ENCODE results near the gene ZBTB46. TPM values are rescaled to one million over a fixed set of nuclear protein-coding genes. Genes with fewer than 3 reads are reported as not detected.

Gene ZBTB46
- total and polyA plus RNA-seq, 4 donors, result 0.79 to 12.1 (median 4.7) TPM

GRCh38 chr20:63809856-63810255 is 21.2 kb downstream of the ZBTB46 start:
- Histone ChIP-seq H3K9ac (ENCODE audit: low read depth in 1 of 2, low read length in 2 of 2) (no peak overlapping the region), H3K27ac (ENCODE audit: low read depth in 1 of 2, low read length in 2 of 2) (no peak overlapping the region), H3K36me3 (ENCODE audit: control insufficient read depth in 4 of 4, insufficient read depth in 3 of 4, low read depth in 1 of 4, low read length in 3 of 4) (no peaks in the 10 kb centered on the region), H3K9me3 (ENCODE audit: control insufficient read depth in 4 of 4, low read length in 3 of 4) (no peaks in the 10 kb centered on the region), H3K4me3 (ENCODE audit: low read depth in 1 of 3, low read length in 3 of 3) (no peak overlapping the region), H3K4me1 (ENCODE audit: control insufficient read depth in 4 of 4, insufficient read depth in 4 of 4, low read length in 3 of 4) (no peaks in the 10 kb centered on the region), H3K27me3 (ENCODE audit: control insufficient read depth in 4 of 4, insufficient read depth in 4 of 4, low read length in 3 of 4) (no peaks in the 10 kb centered on the region)
- DNase-seq (ENCODE audit: low spot score), result no peak
- TF ChIP-seq SP1 (IDR thresholded peaks at IDR 0.05) (no peak), YY1 (IDR thresholded peaks at IDR 0.05) (no peak), JUND (IDR thresholded peaks at IDR 0.05) (no peak), HNF4A (conservative IDR thresholded peaks at IDR 0.05) (no peak), FOXA2 (IDR thresholded peaks at IDR 0.05) (no peak), GABPA (IDR thresholded peaks at IDR 0.05 in 1 of 2, conservative IDR thresholded peaks at IDR 0.05 in 1 of 2) (no peak)
- TF ChIP-seq, protein P1, sequence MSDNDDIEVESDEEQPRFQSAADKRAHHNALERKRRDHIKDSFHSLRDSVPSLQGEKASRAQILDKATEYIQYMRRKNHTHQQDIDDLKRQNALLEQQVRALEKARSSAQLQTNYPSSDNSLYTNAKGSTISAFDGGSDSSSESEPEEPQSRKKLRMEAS (IDR thresholded peaks at IDR 0.05), result no peak
- TF ChIP-seq, protein P2, sequence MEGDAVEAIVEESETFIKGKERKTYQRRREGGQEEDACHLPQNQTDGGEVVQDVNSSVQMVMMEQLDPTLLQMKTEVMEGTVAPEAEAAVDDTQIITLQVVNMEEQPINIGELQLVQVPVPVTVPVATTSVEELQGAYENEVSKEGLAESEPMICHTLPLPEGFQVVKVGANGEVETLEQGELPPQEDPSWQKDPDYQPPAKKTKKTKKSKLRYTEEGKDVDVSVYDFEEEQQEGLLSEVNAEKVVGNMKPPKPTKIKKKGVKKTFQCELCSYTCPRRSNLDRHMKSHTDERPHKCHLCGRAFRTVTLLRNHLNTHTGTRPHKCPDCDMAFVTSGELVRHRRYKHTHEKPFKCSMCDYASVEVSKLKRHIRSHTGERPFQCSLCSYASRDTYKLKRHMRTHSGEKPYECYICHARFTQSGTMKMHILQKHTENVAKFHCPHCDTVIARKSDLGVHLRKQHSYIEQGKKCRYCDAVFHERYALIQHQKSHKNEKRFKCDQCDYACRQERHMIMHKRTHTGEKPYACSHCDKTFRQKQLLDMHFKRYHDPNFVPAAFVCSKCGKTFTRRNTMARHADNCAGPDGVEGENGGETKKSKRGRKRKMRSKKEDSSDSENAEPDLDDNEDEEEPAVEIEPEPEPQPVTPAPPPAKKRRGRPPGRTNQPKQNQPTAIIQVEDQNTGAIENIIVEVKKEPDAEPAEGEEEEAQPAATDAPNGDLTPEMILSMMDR (IDR thresholded peaks at IDR 0.05; ENCODE audit: low read depth, low read length, missing input control), result no peak
- TF ChIP-seq, protein P3, sequence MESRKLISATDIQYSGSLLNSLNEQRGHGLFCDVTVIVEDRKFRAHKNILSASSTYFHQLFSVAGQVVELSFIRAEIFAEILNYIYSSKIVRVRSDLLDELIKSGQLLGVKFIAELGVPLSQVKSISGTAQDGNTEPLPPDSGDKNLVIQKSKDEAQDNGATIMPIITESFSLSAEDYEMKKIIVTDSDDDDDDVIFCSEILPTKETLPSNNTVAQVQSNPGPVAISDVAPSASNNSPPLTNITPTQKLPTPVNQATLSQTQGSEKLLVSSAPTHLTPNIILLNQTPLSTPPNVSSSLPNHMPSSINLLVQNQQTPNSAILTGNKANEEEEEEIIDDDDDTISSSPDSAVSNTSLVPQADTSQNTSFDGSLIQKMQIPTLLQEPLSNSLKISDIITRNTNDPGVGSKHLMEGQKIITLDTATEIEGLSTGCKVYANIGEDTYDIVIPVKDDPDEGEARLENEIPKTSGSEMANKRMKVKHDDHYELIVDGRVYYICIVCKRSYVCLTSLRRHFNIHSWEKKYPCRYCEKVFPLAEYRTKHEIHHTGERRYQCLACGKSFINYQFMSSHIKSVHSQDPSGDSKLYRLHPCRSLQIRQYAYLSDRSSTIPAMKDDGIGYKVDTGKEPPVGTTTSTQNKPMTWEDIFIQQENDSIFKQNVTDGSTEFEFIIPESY (IDR thresholded peaks at IDR 0.05), result no peak
- 87% methylated on average over 9 of the region's 9 CpGs for WGBS

DNA sequence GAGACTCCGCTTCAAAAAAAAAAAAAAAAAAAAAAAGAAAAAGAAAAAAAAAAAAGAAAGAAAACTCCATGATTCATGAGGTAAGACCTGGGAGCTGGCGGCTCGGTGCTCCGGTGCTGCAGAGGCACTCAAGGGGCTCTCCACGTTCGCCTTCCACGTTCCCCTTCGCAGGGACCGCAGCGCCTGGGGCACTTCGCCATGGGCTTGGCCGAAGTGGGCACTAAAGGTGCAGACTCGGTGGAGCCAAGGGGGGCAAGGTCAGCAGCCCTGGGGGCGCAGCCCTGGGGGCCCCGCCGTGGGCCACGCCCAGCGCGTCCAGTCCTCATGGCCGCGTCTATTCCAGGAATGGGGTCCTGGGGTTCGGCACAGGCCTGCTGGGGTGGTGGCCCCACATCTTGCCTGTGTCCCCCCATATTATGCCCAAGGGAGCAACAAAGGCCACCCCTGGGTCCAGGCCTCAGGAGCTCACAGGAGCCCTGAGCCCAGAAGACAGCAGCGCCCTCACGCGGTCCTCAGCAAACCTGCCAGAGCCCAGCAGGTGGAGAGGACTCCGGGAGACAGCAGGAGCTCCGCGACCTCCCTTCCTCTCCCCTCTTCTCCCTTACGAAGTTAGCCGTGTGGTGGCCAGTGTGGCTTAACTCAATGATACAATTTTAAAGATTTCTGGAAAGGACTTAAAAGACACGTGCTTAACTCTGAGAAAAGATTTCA is 21.9 kb downstream of the ZBTB46 start:
- Histone ChIP-seq H3K9me3 (ENCODE audit: control insufficient read depth in 4 of 4, low read length in 3 of 4) (no peaks in the 10 kb centered on the region), H3K4me3 (ENCODE audit: low read depth in 1 of 3, low read length in 3 of 3) (no peak overlapping the region), H3K27ac (ENCODE audit: low read depth in 1 of 2, low read length in 2 of 2) (no peak overlapping the region), H3K4me1 (ENCODE audit: control insufficient read depth in 4 of 4, insufficient read depth in 4 of 4, low read length in 3 of 4) (no peaks in the 10 kb centered on the region), H3K27me3 (ENCODE audit: control insufficient read depth in 4 of 4, insufficient read depth in 4 of 4, low read length in 3 of 4) (no peaks in the 10 kb centered on the region), H3K36me3 (ENCODE audit: control insufficient read depth in 4 of 4, insufficient read depth in 3 of 4, low read depth in 1 of 4, low read length in 3 of 4) (no peaks in the 10 kb centered on the region), H3K9ac (ENCODE audit: low read depth in 1 of 2, low read length in 2 of 2) (no peak overlapping the region)
- 95% methylated on average over 31 of the region's 31 CpGs for WGBS
- no peak for DNase-seq (ENCODE audit: low spot score)
- no peak for TF ChIP-seq RXRA (IDR thresholded peaks at IDR 0.05)

GRCh38 chr20:63808145-63808724 is 22.8 kb downstream of the ZBTB46 start:
- TF ChIP-seq HNF4A (conservative IDR thresholded peaks at IDR 0.05), result no peak
- TF ChIP-seq, protein P4, sequence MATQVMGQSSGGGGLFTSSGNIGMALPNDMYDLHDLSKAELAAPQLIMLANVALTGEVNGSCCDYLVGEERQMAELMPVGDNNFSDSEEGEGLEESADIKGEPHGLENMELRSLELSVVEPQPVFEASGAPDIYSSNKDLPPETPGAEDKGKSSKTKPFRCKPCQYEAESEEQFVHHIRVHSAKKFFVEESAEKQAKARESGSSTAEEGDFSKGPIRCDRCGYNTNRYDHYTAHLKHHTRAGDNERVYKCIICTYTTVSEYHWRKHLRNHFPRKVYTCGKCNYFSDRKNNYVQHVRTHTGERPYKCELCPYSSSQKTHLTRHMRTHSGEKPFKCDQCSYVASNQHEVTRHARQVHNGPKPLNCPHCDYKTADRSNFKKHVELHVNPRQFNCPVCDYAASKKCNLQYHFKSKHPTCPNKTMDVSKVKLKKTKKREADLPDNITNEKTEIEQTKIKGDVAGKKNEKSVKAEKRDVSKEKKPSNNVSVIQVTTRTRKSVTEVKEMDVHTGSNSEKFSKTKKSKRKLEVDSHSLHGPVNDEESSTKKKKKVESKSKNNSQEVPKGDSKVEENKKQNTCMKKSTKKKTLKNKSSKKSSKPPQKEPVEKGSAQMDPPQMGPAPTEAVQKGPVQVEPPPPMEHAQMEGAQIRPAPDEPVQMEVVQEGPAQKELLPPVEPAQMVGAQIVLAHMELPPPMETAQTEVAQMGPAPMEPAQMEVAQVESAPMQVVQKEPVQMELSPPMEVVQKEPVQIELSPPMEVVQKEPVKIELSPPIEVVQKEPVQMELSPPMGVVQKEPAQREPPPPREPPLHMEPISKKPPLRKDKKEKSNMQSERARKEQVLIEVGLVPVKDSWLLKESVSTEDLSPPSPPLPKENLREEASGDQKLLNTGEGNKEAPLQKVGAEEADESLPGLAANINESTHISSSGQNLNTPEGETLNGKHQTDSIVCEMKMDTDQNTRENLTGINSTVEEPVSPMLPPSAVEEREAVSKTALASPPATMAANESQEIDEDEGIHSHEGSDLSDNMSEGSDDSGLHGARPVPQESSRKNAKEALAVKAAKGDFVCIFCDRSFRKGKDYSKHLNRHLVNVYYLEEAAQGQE (IDR thresholded peaks at IDR 0.05), result no peak
- TF ChIP-seq FOXA2 (IDR thresholded peaks at IDR 0.05), result no peak
- TF ChIP-seq, protein P1 (IDR thresholded peaks at IDR 0.05), result no peak
- 94% methylated on average over 38 of the region's 38 CpGs for WGBS
- no peaks in the 10 kb centered on the region for H3K36me3 ChIP-seq (ENCODE audit: control insufficient read depth in 4 of 4, insufficient read depth in 3 of 4, low read depth in 1 of 4, low read length in 3 of 4)
- no peak for DNase-seq (ENCODE audit: low spot score)
- H3K27ac ChIP-seq (ENCODE audit: low read depth in 1 of 2, low read length in 2 of 2), result no peak overlapping the region
- H3K4me1 ChIP-seq (ENCODE audit: control insufficient read depth in 4 of 4, insufficient read depth in 4 of 4, low read length in 3 of 4), result no peaks in the 10 kb centered on the region
- no peaks in the 10 kb centered on the region for H3K9me3 ChIP-seq (ENCODE audit: control insufficient read depth in 4 of 4, low read length in 3 of 4)
- no peak overlapping the region for H3K4me3 ChIP-seq (ENCODE audit: low read depth in 1 of 3, low read length in 3 of 3)
- H3K27me3 ChIP-seq (ENCODE audit: control insufficient read depth in 4 of 4, insufficient read depth in 4 of 4, low read length in 3 of 4), result no peaks in the 10 kb centered on the region
- H3K9ac ChIP-seq (ENCODE audit: low read depth in 1 of 2, low read length in 2 of 2), result no peak overlapping the region
